Liver (tissue), 9 donors: ENCODE measurements around the gene THEMIS. TPM values are rescaled to one million over a fixed set of nuclear protein-coding genes. Genes with fewer than 3 reads are reported as not detected.
A peak's percentile ranks its signal among the peaks of the same experiment; 100 is the strongest.

Source experiments
- DNase-seq: peaks from one replicate; pipeline ENCODE4 v3.0.0-alpha.2; 2017; ENCODE audit warnings: low spot score
- H3K27ac ChIP-seq, 2 donors: one replicate each; pipeline ENCODE4 v1.7.0; 2013; ENCODE audit warnings: inconsistent platforms in 2 of 2, low read length in 2 of 2, control low read depth in 1 of 2, low read depth in 1 of 2, mild to moderate bottlenecking in 1 of 2
- H3K27me3 ChIP-seq, 4 donors: one replicate each; pipeline versions ENCODE4 v1.6.1 to v1.7.0; 2013; ENCODE audit warnings: low read length in 3 of 4, inconsistent platforms in 1 of 4, mild to moderate bottlenecking in 1 of 4, moderate library complexity in 1 of 4; ENCODE audit not compliant: control insufficient read depth in 4 of 4, insufficient read depth in 4 of 4
- H3K36me3 ChIP-seq, 4 donors: one replicate each; pipeline versions ENCODE4 v1.6.1 to v1.7.0; 2013; ENCODE audit warnings: low read length in 3 of 4, mild to moderate bottlenecking in 3 of 4, low read depth in 1 of 4, moderate library complexity in 1 of 4; ENCODE audit not compliant: control insufficient read depth in 4 of 4, insufficient read depth in 3 of 4
- H3K4me1 ChIP-seq, 4 donors: one replicate each; pipeline versions ENCODE4 v1.6.1 to v1.7.0; 2013; ENCODE audit warnings: low read length in 3 of 4, mild to moderate bottlenecking in 3 of 4, moderate library complexity in 1 of 4; ENCODE audit not compliant: control insufficient read depth in 4 of 4, insufficient read depth in 4 of 4
- H3K4me3 ChIP-seq, 3 donors: one replicate each; pipeline versions ENCODE4 v1.6.1 to v1.7.0; 2013; ENCODE audit warnings: low read length in 3 of 3, control low read depth in 1 of 3, low read depth in 1 of 3, mild to moderate bottlenecking in 1 of 3
- H3K9ac ChIP-seq, 2 donors: one replicate each; pipeline ENCODE4 v1.7.0; 2013; ENCODE audit warnings: low read length in 2 of 2, mild to moderate bottlenecking in 2 of 2, moderate library complexity in 2 of 2, control low read depth in 1 of 2, low read depth in 1 of 2
- H3K9me3 ChIP-seq, 4 donors: one replicate each; pipeline versions ENCODE4 v1.6.1 to v1.7.0; 2013; ENCODE audit warnings: low read length in 3 of 4; ENCODE audit not compliant: control insufficient read depth in 4 of 4
- CTCF ChIP-seq: fragments of 150-350 bp; IDR thresholded peaks from 2 replicates; pipeline ENCODE4 v1.5.1; 2017; ENCODE audit warnings: improper control_type of control experiment, low read depth, low read length; ENCODE audit not compliant: missing input control
- EGR1 ChIP-seq, 2 donors: IDR thresholded peaks; 2 replicates each; pipeline ENCODE4 v1.6.1; 2016 to 2018; ENCODE audit warnings: antibody characterized with exemption in 2 of 2, low read depth in 2 of 2
- FOXA1 ChIP-seq: IDR thresholded peaks from 2 replicates; pipeline ENCODE4 v1.6.1; 2016; ENCODE audit warnings: antibody characterized with exemption
- FOXA2 ChIP-seq: IDR thresholded peaks from 2 replicates; pipeline ENCODE4 v1.6.1; 2016; ENCODE audit warnings: antibody characterized with exemption
- GABPA ChIP-seq, 2 donors: IDR thresholded peaks in 1 of 2; conservative IDR thresholded peaks in 1 of 2; 2 replicates each; pipeline ENCODE4 v1.6.1; 2016; ENCODE audit warnings: antibody characterized with exemption in 2 of 2, mild to moderate bottlenecking in 1 of 2, moderate library complexity in 1 of 2
- HNF4G ChIP-seq: IDR thresholded peaks from 2 replicates; pipeline ENCODE4 v1.6.1; 2016; ENCODE audit warnings: antibody characterized with exemption
- JUND ChIP-seq, 2 donors: IDR thresholded peaks; 2 replicates each; pipeline ENCODE4 v1.6.1; 2016; ENCODE audit warnings: antibody characterized with exemption in 2 of 2
- NR2F2 ChIP-seq: IDR thresholded peaks from 2 replicates; pipeline ENCODE4 v1.6.1; 2016; ENCODE audit warnings: antibody characterized with exemption
- RAD21 ChIP-seq, 2 donors: IDR thresholded peaks; 2 replicates each; pipeline ENCODE4 v1.6.1; 2016; ENCODE audit warnings: antibody characterized with exemption in 2 of 2, mild to moderate bottlenecking in 2 of 2
- RXRA ChIP-seq, 2 donors: IDR thresholded peaks; 2 replicates each; pipeline ENCODE4 v1.6.1; 2017 to 2018; ENCODE audit warnings: antibody characterized with exemption in 2 of 2, mild to moderate bottlenecking in 1 of 2
- SP1 ChIP-seq: IDR thresholded peaks from 2 replicates; pipeline ENCODE4 v1.6.1; 2018; ENCODE audit warnings: antibody characterized with exemption, mild to moderate bottlenecking
- TAF1 ChIP-seq: conservative IDR thresholded peaks from 2 replicates; pipeline ENCODE4 v1.6.1; 2016; ENCODE audit warnings: antibody characterized with exemption, mild to moderate bottlenecking
- YY1 ChIP-seq: IDR thresholded peaks from 2 replicates; pipeline ENCODE4 v1.6.1; 2016; ENCODE audit warnings: antibody characterized with exemption, mild to moderate bottlenecking
- ZBTB33 ChIP-seq: IDR thresholded peaks from 2 replicates; pipeline ENCODE4 v1.6.1; 2016; ENCODE audit warnings: antibody characterized with exemption
- WGBS: extraction: QIAGEN DNeasy Blood & Tissue Kit; methylation state at CpG from one replicate; pipeline ENCODE4 v1.1.7; 2013; 5-methylcytosine and 5-hydroxymethylcytosine counted together
- polyA plus RNA-seq, 2 donors: library from polyadenylated mRNA; stranded (reverse) in 1 of 2; unstranded in 1 of 2; fragments of 200-250 nt in 1 of 2; fragments of >200 nt in 1 of 2; fragmentation: Nextera tagmentation in 1 of 2; extraction: Ambion mirVana in 1 of 2; gene quantifications; one replicate each; pipeline versions ENCODE4 v1.2.1 to v1.2.3, GENCODE V29; 2013 to 2015
- total RNA-seq, 2 donors: library from RNA; depleted of rRNA; stranded (reverse); fragments of >200 nt; gene quantifications; one replicate each; pipeline ENCODE4 v1.2.3, GENCODE V29; 2014
- TF ChIP-seq, protein P1 (sequence below): IDR thresholded peaks from 2 replicates; pipeline ENCODE4 v1.6.1; 2016; ENCODE audit warnings: antibody characterized with exemption
- TF ChIP-seq, protein P2 (sequence below): IDR thresholded peaks from 2 replicates; pipeline ENCODE4 v1.6.1; 2016; ENCODE audit warnings: antibody characterized with exemption
- TF ChIP-seq, protein P3 (sequence below): IDR thresholded peaks from 2 replicates; pipeline ENCODE4 v1.6.1; 2016; ENCODE audit warnings: antibody characterized with exemption, mild to moderate bottlenecking
- donor health status: healthy.
- donor health status: healthy.
- donor health status: healthy.
- donor health status: healthy.
- donor health status: healthy.

The THEMIS gene
- total and polyA plus RNA-seq, 4 donors = 0.05 to 0.59 (median 0.21) TPM

DNA sequence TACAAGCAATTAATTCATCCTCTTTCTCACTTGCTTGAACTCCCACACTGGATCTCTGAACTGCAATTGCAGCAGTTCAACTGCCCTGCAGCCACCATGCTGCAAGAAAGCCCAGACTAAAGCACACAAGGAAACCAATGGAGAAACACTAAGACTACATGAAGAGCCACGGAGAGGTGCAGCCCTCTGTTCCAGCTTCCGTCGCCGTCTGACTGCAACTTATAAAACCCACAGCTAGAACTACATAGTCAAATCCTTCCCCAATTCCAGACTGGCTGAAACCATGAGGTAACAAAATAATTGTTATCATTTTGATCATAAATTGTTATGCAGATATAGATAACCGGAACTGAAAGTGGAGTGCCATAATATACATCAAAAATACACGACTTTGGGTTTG lies 21.1 kb upstream of the THEMIS start:
- Histone ChIP-seq H3K4me3 (no peak overlapping the region), H3K9ac (no peak overlapping the region), H3K27me3 (no peaks in the 10 kb centered on the region), H3K4me1 (no peaks in the 10 kb centered on the region), H3K9me3 (no peaks in the 10 kb centered on the region), H3K36me3 (no peaks in the 10 kb centered on the region), H3K27ac (no peak overlapping the region)
- no peak for TF ChIP-seq CTCF
- TF ChIP-seq, protein P1, sequence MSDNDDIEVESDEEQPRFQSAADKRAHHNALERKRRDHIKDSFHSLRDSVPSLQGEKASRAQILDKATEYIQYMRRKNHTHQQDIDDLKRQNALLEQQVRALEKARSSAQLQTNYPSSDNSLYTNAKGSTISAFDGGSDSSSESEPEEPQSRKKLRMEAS = no peak
- WGBS = 96% methylated on average over 6 of the region's 6 CpGs
- DNase-seq = no peak

DNA sequence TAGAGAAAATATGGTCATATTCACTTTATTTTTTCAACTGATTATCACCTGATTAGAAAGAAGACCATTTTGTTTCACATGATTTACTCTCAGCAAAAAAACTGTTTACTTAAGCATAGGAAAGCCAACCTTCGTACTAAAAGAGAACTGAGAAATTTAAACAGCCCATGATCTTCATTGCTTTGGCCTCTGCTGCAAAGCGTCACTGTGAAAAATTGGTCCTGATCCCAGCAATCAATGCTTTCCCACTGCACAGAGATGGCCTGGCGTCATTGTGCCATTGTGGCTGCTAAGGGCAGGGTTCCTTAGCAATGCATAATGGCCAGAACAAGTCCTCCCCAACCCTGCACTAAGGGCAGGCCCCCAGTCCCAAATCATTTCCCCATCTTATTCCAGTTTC lies 19.9 kb upstream of the THEMIS start:
- Histone ChIP-seq H3K36me3 (no peaks in the 10 kb centered on the region), H3K9ac (no peak overlapping the region), H3K27me3 (no peaks in the 10 kb centered on the region), H3K4me1 (no peaks in the 10 kb centered on the region), H3K9me3 (no peaks in the 10 kb centered on the region), H3K27ac (no peak overlapping the region), H3K4me3 (no peak overlapping the region)
- TF ChIP-seq YY1 = peak; percentile 47
- no peak for TF ChIP-seq RAD21 (IDR thresholded peaks at IDR 0.05)
- 35% methylated on average over 3 of the region's 3 CpGs for WGBS
- no peak for DNase-seq

- Histone ChIP-seq H3K4me3 (no peak overlapping the region), H3K27ac (no peak overlapping the region), H3K9ac (no peak overlapping the region), H3K9me3 (no peaks in the 10 kb centered on the region), H3K36me3 (no peaks in the 10 kb centered on the region), H3K4me1 (no peaks in the 10 kb centered on the region), H3K27me3 (no peaks in the 10 kb centered on the region)
- WGBS = 71% methylated on average over 3 of the region's 3 CpGs
- no peak for DNase-seq
- TF ChIP-seq JUND (IDR thresholded peaks at IDR 0.05) (no peak), RXRA (IDR thresholded peaks at IDR 0.05) (no peak), ZBTB33 (no peak), HNF4G (no peak), TAF1 (no peak), GABPA (IDR thresholded peaks at IDR 0.05 in 1 of 2, conservative IDR thresholded peaks at IDR 0.05 in 1 of 2) (no peak), NR2F2 (no peak), FOXA1 (no peak), FOXA2 (no peak), SP1 (no peak), EGR1 (IDR thresholded peaks at IDR 0.05; ENCODE audit: low read depth in 2 of 2) (no peak), YY1 (no peak), RAD21 (IDR thresholded peaks at IDR 0.05) (no peak)
- TF ChIP-seq, protein P2, sequence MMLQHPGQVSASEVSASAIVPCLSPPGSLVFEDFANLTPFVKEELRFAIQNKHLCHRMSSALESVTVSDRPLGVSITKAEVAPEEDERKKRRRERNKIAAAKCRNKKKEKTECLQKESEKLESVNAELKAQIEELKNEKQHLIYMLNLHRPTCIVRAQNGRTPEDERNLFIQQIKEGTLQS = no peak
- TF ChIP-seq, protein P3, sequence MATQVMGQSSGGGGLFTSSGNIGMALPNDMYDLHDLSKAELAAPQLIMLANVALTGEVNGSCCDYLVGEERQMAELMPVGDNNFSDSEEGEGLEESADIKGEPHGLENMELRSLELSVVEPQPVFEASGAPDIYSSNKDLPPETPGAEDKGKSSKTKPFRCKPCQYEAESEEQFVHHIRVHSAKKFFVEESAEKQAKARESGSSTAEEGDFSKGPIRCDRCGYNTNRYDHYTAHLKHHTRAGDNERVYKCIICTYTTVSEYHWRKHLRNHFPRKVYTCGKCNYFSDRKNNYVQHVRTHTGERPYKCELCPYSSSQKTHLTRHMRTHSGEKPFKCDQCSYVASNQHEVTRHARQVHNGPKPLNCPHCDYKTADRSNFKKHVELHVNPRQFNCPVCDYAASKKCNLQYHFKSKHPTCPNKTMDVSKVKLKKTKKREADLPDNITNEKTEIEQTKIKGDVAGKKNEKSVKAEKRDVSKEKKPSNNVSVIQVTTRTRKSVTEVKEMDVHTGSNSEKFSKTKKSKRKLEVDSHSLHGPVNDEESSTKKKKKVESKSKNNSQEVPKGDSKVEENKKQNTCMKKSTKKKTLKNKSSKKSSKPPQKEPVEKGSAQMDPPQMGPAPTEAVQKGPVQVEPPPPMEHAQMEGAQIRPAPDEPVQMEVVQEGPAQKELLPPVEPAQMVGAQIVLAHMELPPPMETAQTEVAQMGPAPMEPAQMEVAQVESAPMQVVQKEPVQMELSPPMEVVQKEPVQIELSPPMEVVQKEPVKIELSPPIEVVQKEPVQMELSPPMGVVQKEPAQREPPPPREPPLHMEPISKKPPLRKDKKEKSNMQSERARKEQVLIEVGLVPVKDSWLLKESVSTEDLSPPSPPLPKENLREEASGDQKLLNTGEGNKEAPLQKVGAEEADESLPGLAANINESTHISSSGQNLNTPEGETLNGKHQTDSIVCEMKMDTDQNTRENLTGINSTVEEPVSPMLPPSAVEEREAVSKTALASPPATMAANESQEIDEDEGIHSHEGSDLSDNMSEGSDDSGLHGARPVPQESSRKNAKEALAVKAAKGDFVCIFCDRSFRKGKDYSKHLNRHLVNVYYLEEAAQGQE = no peak
- TF ChIP-seq, protein P1 = no peak
These were observed 17.9 kb upstream of the THEMIS start for GRCh38 chr6:127918506-127919427.
